ENCODE results near the gene SNAP47. TPM values are rescaled to one million over a fixed set of nuclear protein-coding genes. Genes with fewer than 3 reads are reported as not detected.

The SNAP47 gene
- total RNA-seq, 4 donors from 2014 or later = 25.2 to 41.9 (median 34.7) TPM

GRCh38 chr1:227758366-227758765, 23.1 kb downstream of the SNAP47 start:
- no peak overlapping the region for H3K4me3 ChIP-seq (ENCODE audit: low read depth, poor library complexity, severe bottlenecking)
- 88% methylated on average over 6 of the region's 6 CpGs for WGBS, 2 donors
- no peak for TF ChIP-seq POLR2A (IDR thresholded peaks at IDR 0.05)
- TF ChIP-seq CTCF (IDR thresholded peaks at IDR 0.05) = no peak
- no peak for DNase-seq (ENCODE audit: low spot score in 2 of 2)
- intact Hi-C loops (cut with DNase I; ENCODE audit: low total_unique reads) = no loop called here

GRCh38 chr1:227759341-227760300, 24.4 kb downstream of the SNAP47 start:
- TF ChIP-seq CTCF (IDR thresholded peaks at IDR 0.05) (no peak), POLR2A (IDR thresholded peaks at IDR 0.05) (no peak)
- intact Hi-C loops (cut with DNase I; ENCODE audit: low total_unique reads) = loop anchor here (5.0 kb wide), 1 partner anchor 188 kb away; the partner anchor contains the start of gene WNT9A
- 78 to 80% methylated on average over 15 of the region's 15 CpGs for WGBS, 2 donors
- no peak for DNase-seq (ENCODE audit: low spot score in 2 of 2)
- no peak overlapping the region for H3K4me3 ChIP-seq (ENCODE audit: low read depth, poor library complexity, severe bottlenecking)

- TF ChIP-seq CTCF (IDR thresholded peaks at IDR 0.05) = no peak
- no peak for TF ChIP-seq POLR2A (IDR thresholded peaks at IDR 0.05)
- no peak for DNase-seq (ENCODE audit: low spot score in 2 of 2)
- 93% methylated on average over 9 of the region's 9 CpGs for WGBS, 2 donors
- intact Hi-C loops (cut with DNase I; ENCODE audit: low total_unique reads) = loop anchor here (5.0 kb wide), 1 partner anchor 187 kb away; the partner anchor contains the start of gene WNT9A
- H3K4me3 ChIP-seq (ENCODE audit: low read depth, poor library complexity, severe bottlenecking) = no peak overlapping the region
These were observed 25.1 kb downstream of the SNAP47 start for GRCh38 chr1:227760377-227760776.

GRCh38 chr1:227761621-227762230, 26.5 kb downstream of the SNAP47 start:
- 85 to 86% methylated on average over 14 to 16 of the region's 17 CpGs for WGBS, 2 donors
- intact Hi-C loops (cut with DNase I; ENCODE audit: low total_unique reads) = loop anchor here (5.0 kb wide), 1 partner anchor 186 kb away; the partner anchor contains the start of gene WNT9A
- DNase-seq (ENCODE audit: low spot score in 2 of 2) = no peak
- TF ChIP-seq CTCF (IDR thresholded peaks at IDR 0.05) (no peak), POLR2A (IDR thresholded peaks at IDR 0.05) (no peak)
- no peak overlapping the region for H3K4me3 ChIP-seq (ENCODE audit: low read depth, poor library complexity, severe bottlenecking)

GRCh38 chr1:227762231-227762911, 27.1 kb downstream of the SNAP47 start:
- H3K4me3 ChIP-seq (ENCODE audit: low read depth, poor library complexity, severe bottlenecking) = no peak overlapping the region
- WGBS, 2 donors = 14 to 17% methylated on average over 20 of the region's 22 CpGs
- DNase-seq (ENCODE audit: low spot score in 2 of 2) = peak; percentile 75 to 96
- intact Hi-C loops (cut with DNase I; ENCODE audit: low total_unique reads) = loop anchor here (5.0 kb wide), 1 partner anchor 185 kb away; the partner anchor contains the start of gene WNT9A
- TF ChIP-seq POLR2A (IDR thresholded peaks at IDR 0.05) = no peak
- TF ChIP-seq CTCF (IDR thresholded peaks at IDR 0.05) = peak in 1 of 3 donors; percentile 72

Data from lower leg skin (tissue), 4 donors.